ENCODE data around the gene BTNL3. TPM values are rescaled to one million over a fixed set of nuclear protein-coding genes. Genes with fewer than 3 reads are reported as not detected.
"Not testable (repeated sequence)": the region's sequence is repeated elsewhere in the genome, so short reads cannot be mapped to it uniquely, and the experiment has no call there.

BTNL3 gene
- total RNA-seq, 1 donor from 2014 or later: not detected

GRCh38 chr5:181045316-181045715 lies 56.7 kb downstream of the BTNL3 start:
- no peak for TF ChIP-seq CTCF (IDR thresholded peaks at IDR 0.05; ENCODE audit: insufficient read depth, low read length, poor library complexity, severe bottlenecking)
- H3K27me3 ChIP-seq (ENCODE audit: control insufficient read depth, insufficient read depth, low read length): peaks cover 2% of the 10 kb centered on the region
- DNase-seq (ENCODE audit: low read depth): no peak
- H3K36me3 ChIP-seq (ENCODE audit: control insufficient read depth, insufficient read depth, low read length): no peaks in the 10 kb centered on the region
- no peak overlapping the region for H3K4me3 ChIP-seq (ENCODE audit: low read depth, low read length)

GRCh38 chr5:181045857-181046256 lies 57.2 kb downstream of the BTNL3 start:
- not testable (repeated sequence) for H3K36me3 ChIP-seq (ENCODE audit: control insufficient read depth, insufficient read depth, low read length); H3K27me3 ChIP-seq (ENCODE audit: control insufficient read depth, insufficient read depth, low read length); DNase-seq (ENCODE audit: low read depth); H3K4me3 ChIP-seq (ENCODE audit: low read depth, low read length)

- H3K36me3 ChIP-seq (ENCODE audit: control insufficient read depth, insufficient read depth, low read length): no peaks in the 10 kb centered on the region
- H3K27me3 ChIP-seq (ENCODE audit: control insufficient read depth, insufficient read depth, low read length): peaks cover 10% of the 10 kb centered on the region
- no peak overlapping the region for H3K4me3 ChIP-seq (ENCODE audit: low read depth, low read length)
- no peak for TF ChIP-seq CTCF (IDR thresholded peaks at IDR 0.05; ENCODE audit: insufficient read depth, low read length, poor library complexity, severe bottlenecking)
- DNase-seq (ENCODE audit: low read depth): no peak
Observed at GRCh38 chr5:181047288-181047687, 58.6 kb downstream of the BTNL3 start.

- H3K36me3 ChIP-seq (ENCODE audit: control insufficient read depth, insufficient read depth, low read length): no peaks in the 10 kb centered on the region
- peaks cover 15% of the 10 kb centered on the region for H3K27me3 ChIP-seq (ENCODE audit: control insufficient read depth, insufficient read depth, low read length)
Observed at GRCh38 chr5:181047921-181048320, 59.3 kb downstream of the BTNL3 start.

GRCh38 chr5:181050016-181050415 lies 61.4 kb downstream of the BTNL3 start:
- Histone ChIP-seq H3K36me3 (ENCODE audit: control insufficient read depth, insufficient read depth, low read length) (no peaks in the 10 kb centered on the region), H3K4me3 (ENCODE audit: low read depth, low read length) (no peak overlapping the region), H3K27me3 (ENCODE audit: control insufficient read depth, insufficient read depth, low read length) (peaks cover 35% of the 10 kb centered on the region)
- TF ChIP-seq CTCF (IDR thresholded peaks at IDR 0.05; ENCODE audit: insufficient read depth, low read length, poor library complexity, severe bottlenecking): no peak
- no peak for DNase-seq (ENCODE audit: low read depth)

More at GRCh38 chr5:181047921-181048320, 59.3 kb downstream of the BTNL3 start:
- no peak for DNase-seq (ENCODE audit: low read depth)
- no peak for TF ChIP-seq CTCF (IDR thresholded peaks at IDR 0.05; ENCODE audit: insufficient read depth, low read length, poor library complexity, severe bottlenecking)
- H3K4me3 ChIP-seq (ENCODE audit: low read depth, low read length): no peak overlapping the region

- Histone ChIP-seq H3K4me3 (ENCODE audit: low read depth, low read length) (no peak overlapping the region), H3K27me3 (ENCODE audit: control insufficient read depth, insufficient read depth, low read length) (peaks cover 40% of the 10 kb centered on the region), H3K36me3 (ENCODE audit: control insufficient read depth, insufficient read depth, low read length) (no peaks in the 10 kb centered on the region)
- no peak for TF ChIP-seq CTCF (IDR thresholded peaks at IDR 0.05; ENCODE audit: insufficient read depth, low read length, poor library complexity, severe bottlenecking)
- no peak for DNase-seq (ENCODE audit: low read depth)
Observed at GRCh38 chr5:181051841-181052671, 63.4 kb downstream of the BTNL3 start.

All from kidney epithelial cell (primary cell).